GM21529 (cell line): ENCODE results near the gene CORO1A.
"Not testable (repeated sequence)": the region's sequence is repeated elsewhere in the genome, so short reads cannot be mapped to it uniquely, and the experiment has no call there.

Source experiments
- ATAC-seq: cut with Tn5 transposase; IDR thresholded peaks from one replicate; pipeline ENCODE4 v1.9.1; 2021; ENCODE audit not compliant: unreplicated experiment

Gene CORO1A

GRCh38 chr16:30183233-30184095 lies at the start of gene CORO1A:
TSS of gene CORO1A (plus strand) at chr16:30183602. CDS start at chr16:30185210, 1,608 bp downstream.
- ATAC-seq: peak; percentile 49

GRCh38 chr16:30136971-30137605 lies 46.3 kb upstream of the CORO1A start:
- no peak for ATAC-seq

- no peak for ATAC-seq
These were observed 45.5 kb upstream of the CORO1A start for GRCh38 chr16:30137897-30138296.

GRCh38 chr16:30139583-30140481 lies 43.6 kb upstream of the CORO1A start:
- ATAC-seq: no peak

- ATAC-seq: no peak
These were observed 41.7 kb upstream of the CORO1A start for GRCh38 chr16:30141750-30142149.

- no peak for ATAC-seq
These were observed 40.6 kb upstream of the CORO1A start for GRCh38 chr16:30142672-30143346.

- no peak for ATAC-seq
These were observed 40.1 kb upstream of the CORO1A start for GRCh38 chr16:30143347-30143702.

- ATAC-seq: no peak
These were observed 39.4 kb upstream of the CORO1A start for GRCh38 chr16:30144017-30144416.

- ATAC-seq: no peak
These were observed 38.5 kb upstream of the CORO1A start for GRCh38 chr16:30144917-30145316.

GRCh38 chr16:30145657-30146056 lies 37.7 kb upstream of the CORO1A start:
- ATAC-seq: no peak

GRCh38 chr16:30147843-30148510 lies 35.4 kb upstream of the CORO1A start:
- ATAC-seq: no peak

GRCh38 chr16:30149250-30149930 lies 34.0 kb upstream of the CORO1A start:
- ATAC-seq: no peak

GRCh38 chr16:30151091-30151490 lies 32.3 kb upstream of the CORO1A start:
- no peak for ATAC-seq

- ATAC-seq: no peak
These were observed 30.9 kb upstream of the CORO1A start for GRCh38 chr16:30152517-30152916.

- no peak for ATAC-seq
These were observed 28.2 kb upstream of the CORO1A start for GRCh38 chr16:30155188-30155587.

GRCh38 chr16:30157214-30157613 lies 26.2 kb upstream of the CORO1A start:
- ATAC-seq: no peak

- no peak for ATAC-seq
These were observed 19.9 kb upstream of the CORO1A start for GRCh38 chr16:30163538-30163937.

- peak; percentile 69 for ATAC-seq
These were observed 17.1 kb upstream of the CORO1A start for GRCh38 chr16:30166202-30166902.

GRCh38 chr16:30168746-30169145 lies 14.7 kb upstream of the CORO1A start:
- ATAC-seq: not testable (repeated sequence)
